OCI-LY1 (cell line): ENCODE results near the gene OR52K2.
"Not testable (repeated sequence)": the region's sequence is repeated elsewhere in the genome, so short reads cannot be mapped to it uniquely, and the experiment has no call there.

Source experiments
- H2AFZ ChIP-seq: fragments of 200-600 bp; sonication (generic), shearing (Covaris generic); 2 replicates; pipeline ENCODE4 v1.6.0; 2014; ENCODE audit warnings: antibody characterized with exemption, mild to moderate bottlenecking, low read length
- H3F3A ChIP-seq: fragments of 200-600 bp; sonication (generic), shearing (Covaris generic); 2 replicates; pipeline ENCODE4 v1.6.0; 2014; ENCODE audit warnings: mild to moderate bottlenecking, antibody characterized with exemption, low read length, moderate library complexity; ENCODE audit not compliant: insufficient read depth
- H3K27ac ChIP-seq: fragments of 200-600 bp; sonication (generic); 2 replicates; pipeline ENCODE4 v1.5.1; 2014; ENCODE audit warnings: low read length, mixed run types, mild to moderate bottlenecking, low read depth; ENCODE audit not compliant: poor library complexity, severe bottlenecking
- H3K27me3 ChIP-seq: fragments of 200-600 bp; sonication (generic); 2 replicates; pipeline ENCODE4 v1.6.0; 2014; ENCODE audit warnings: antibody characterized with exemption, mild to moderate bottlenecking, low read length, moderate library complexity; ENCODE audit not compliant: insufficient read depth
- H3K36me3 ChIP-seq: fragments of 200-600 bp; sonication (generic); 2 replicates; pipeline ENCODE4 v1.6.1; 2014; ENCODE audit warnings: mild to moderate bottlenecking, antibody characterized with exemption, low read length, moderate library complexity, mixed read lengths; ENCODE audit not compliant: insufficient read depth
- H3K4me1 ChIP-seq: fragments of 200-600 bp; sonication (generic); 2 replicates; pipeline ENCODE4 v1.5.1; 2014; ENCODE audit warnings: mild to moderate bottlenecking, low read length, moderate library complexity; ENCODE audit not compliant: insufficient read depth, severe bottlenecking
- H3K4me2 ChIP-seq: fragments of 200-600 bp; sonication (generic), shearing (Covaris generic); 2 replicates; pipeline ENCODE4 v1.6.1; 2014; ENCODE audit warnings: low read length
- H3K4me3 ChIP-seq: fragments of 200-600 bp; sonication (generic); 2 replicates; pipeline ENCODE4 v1.5.1; 2014; ENCODE audit warnings: low read length, low read depth, mild to moderate bottlenecking, mixed read lengths; ENCODE audit not compliant: poor library complexity, severe bottlenecking
- H3K79me2 ChIP-seq: fragments of 200-600 bp; shearing (Covaris generic); 2 replicates; pipeline ENCODE4 v1.6.1; 2016; ENCODE audit warnings: mixed run types, low read length, mixed read lengths; ENCODE audit not compliant: insufficient read depth
- H3K9ac ChIP-seq: fragments of 200-600 bp; sonication (generic), shearing (Covaris generic); 2 replicates; pipeline ENCODE4 v1.6.1; 2014; ENCODE audit warnings: mild to moderate bottlenecking, low read length, mixed read lengths
- H3K9me2 ChIP-seq: fragments of 200-600 bp; sonication (generic), shearing (Covaris generic); 2 replicates; pipeline ENCODE4 v1.6.1; 2014; ENCODE audit warnings: low read depth, mild to moderate bottlenecking, low read length, mixed read lengths
- H3K9me3 ChIP-seq: fragments of 200-600 bp; shearing (Covaris generic); 2 replicates; pipeline ENCODE4 v1.6.1; 2014; ENCODE audit warnings: low read length, mixed read lengths
- H4K20me1 ChIP-seq: fragments of 200-600 bp; sonication (generic), shearing (Covaris generic); 2 replicates; pipeline ENCODE4 v1.6.0; 2016; ENCODE audit warnings: mild to moderate bottlenecking, low read length; ENCODE audit not compliant: insufficient read depth
- EZH2 ChIP-seq: fragments of 200-600 bp; sonication (generic), shearing (Covaris generic); IDR thresholded peaks from 2 replicates; pipeline ENCODE4 v1.8.0; 2017; ENCODE audit warnings: borderline replicate concordance, mixed run types, mild to moderate bottlenecking, antibody characterized with exemption, low read length, moderate library complexity, mixed read lengths
- TF ChIP-seq, protein P1 (sequence below): fragments of 200-600 bp; sonication (generic), shearing (Covaris generic); IDR thresholded peaks from 2 replicates; pipeline ENCODE4 v1.5.1; 2017; ENCODE audit warnings: mild to moderate bottlenecking, antibody characterized with exemption, low read length, moderate library complexity, mixed read lengths

Gene OR52K2

DNA sequence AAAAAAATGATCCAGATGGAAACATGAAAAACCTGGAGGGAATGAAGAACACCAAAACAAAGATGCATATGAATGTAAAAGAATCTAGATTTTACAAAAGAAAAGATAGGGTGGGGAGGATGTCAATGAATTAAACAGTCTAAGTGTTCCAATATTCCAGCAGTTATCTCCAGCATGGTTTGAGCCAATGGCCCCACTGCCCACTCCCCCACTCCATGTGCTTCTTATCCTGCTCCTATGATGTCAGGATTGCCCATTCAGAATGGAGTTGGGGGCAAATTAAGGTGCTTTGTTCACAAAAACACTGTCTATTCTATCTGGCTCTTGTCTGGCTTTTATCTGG lies 32.1 kb downstream of the OR52K2 start:
- Histone ChIP-seq H3F3A (no peaks in the 10 kb centered on the region), H3K79me2 (no peaks in the 10 kb centered on the region)
- TF ChIP-seq, protein P1, sequence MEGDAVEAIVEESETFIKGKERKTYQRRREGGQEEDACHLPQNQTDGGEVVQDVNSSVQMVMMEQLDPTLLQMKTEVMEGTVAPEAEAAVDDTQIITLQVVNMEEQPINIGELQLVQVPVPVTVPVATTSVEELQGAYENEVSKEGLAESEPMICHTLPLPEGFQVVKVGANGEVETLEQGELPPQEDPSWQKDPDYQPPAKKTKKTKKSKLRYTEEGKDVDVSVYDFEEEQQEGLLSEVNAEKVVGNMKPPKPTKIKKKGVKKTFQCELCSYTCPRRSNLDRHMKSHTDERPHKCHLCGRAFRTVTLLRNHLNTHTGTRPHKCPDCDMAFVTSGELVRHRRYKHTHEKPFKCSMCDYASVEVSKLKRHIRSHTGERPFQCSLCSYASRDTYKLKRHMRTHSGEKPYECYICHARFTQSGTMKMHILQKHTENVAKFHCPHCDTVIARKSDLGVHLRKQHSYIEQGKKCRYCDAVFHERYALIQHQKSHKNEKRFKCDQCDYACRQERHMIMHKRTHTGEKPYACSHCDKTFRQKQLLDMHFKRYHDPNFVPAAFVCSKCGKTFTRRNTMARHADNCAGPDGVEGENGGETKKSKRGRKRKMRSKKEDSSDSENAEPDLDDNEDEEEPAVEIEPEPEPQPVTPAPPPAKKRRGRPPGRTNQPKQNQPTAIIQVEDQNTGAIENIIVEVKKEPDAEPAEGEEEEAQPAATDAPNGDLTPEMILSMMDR: no peak
- TF ChIP-seq EZH2: no peak

DNA sequence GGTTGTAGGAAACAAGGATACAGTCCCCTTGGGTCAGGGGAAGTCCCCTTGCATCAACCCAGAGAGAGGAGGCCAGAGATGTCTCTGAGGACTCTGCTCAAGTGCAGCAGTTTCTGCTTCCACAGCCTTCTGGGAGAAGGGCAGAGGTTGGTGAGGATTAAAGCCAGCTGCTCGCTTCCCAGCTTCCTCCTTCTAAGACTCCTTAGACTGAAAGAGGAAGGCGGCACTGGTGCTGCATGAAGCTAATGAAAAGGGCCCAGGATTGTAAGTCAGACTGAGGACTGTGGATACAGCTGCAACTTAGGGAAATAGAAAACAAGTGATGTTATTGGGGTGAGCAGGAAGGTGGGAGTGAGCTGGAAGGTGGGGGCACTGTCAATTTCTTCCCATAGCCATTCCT lies 33.4 kb downstream of the OR52K2 start, which contains the start of gene OR52K1:
OR52K1 (plus strand) TSS at position 202 of the 400 bp plus-strand sequence. CDS start 6,255 bp downstream, outside the sequence.
- Histone ChIP-seq H3K9me3 (no peaks in the 10 kb centered on the region), H3K79me2 (no peaks in the 10 kb centered on the region), H3K27ac (no peak within 1 kb of the TSS), H3K4me1 (no peaks in the 10 kb centered on the region), H3K9ac (no peak within 1 kb of the TSS), H3K27me3 (no peaks in the 10 kb centered on the region), H3K4me2 (no peak within 1 kb of the TSS), H3F3A (no peaks in the 10 kb centered on the region), H3K4me3 (no peak within 1 kb of the TSS), H2AFZ (no peak within 1 kb of the TSS), H3K36me3 (no peaks in the 10 kb centered on the region), H4K20me1 (no peaks in the 10 kb centered on the region), H3K9me2 (no peaks in the 10 kb centered on the region)
- TF ChIP-seq, protein P1: no peak
- no peak for TF ChIP-seq EZH2

More for the DNA sequence above, 32.1 kb downstream of the OR52K2 start:
- no peaks in the 10 kb centered on the region for H3K27me3 ChIP-seq
- H3K4me3 ChIP-seq: no peak overlapping the region
- no peaks in the 10 kb centered on the region for H4K20me1 ChIP-seq
- no peak overlapping the region for H3K9ac ChIP-seq
- no peaks in the 10 kb centered on the region for H3K36me3 ChIP-seq
- H3K27ac ChIP-seq: no peak overlapping the region
- H3K9me3 ChIP-seq: no peaks in the 10 kb centered on the region
- no peaks in the 10 kb centered on the region for H3K4me1 ChIP-seq
- no peak overlapping the region for H3K4me2 ChIP-seq
- no peaks in the 10 kb centered on the region for H3K9me2 ChIP-seq
- no peak overlapping the region for H2AFZ ChIP-seq

DNA sequence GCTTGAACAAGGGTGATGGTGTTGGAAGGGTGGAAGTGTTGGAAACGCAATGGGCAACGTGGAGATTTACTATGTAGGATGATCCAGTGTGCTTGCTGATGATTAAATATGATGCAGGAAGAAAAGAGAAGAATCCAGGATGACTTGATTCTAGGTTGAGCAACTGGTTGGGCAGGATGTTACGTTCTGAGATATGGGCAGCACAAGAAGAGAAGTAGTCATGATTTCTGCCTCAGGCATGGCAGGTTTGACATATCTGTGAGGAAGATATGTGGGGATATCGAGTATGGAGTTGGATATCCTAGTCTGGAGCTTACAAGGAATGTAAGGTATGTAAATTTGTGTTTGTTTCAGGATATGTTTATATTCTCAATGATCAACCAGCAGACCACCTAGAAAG lies 35.2 kb downstream of the OR52K2 start:
- Histone ChIP-seq H3K27me3 (no peaks in the 10 kb centered on the region), H3K27ac (no peak overlapping the region), H3K36me3 (no peaks in the 10 kb centered on the region), H3K9ac (no peak overlapping the region), H3K4me3 (no peak overlapping the region), H3F3A (no peaks in the 10 kb centered on the region), H2AFZ (no peak overlapping the region), H3K79me2 (no peaks in the 10 kb centered on the region), H4K20me1 (no peaks in the 10 kb centered on the region), H3K9me3 (no peaks in the 10 kb centered on the region), H3K4me1 (no peaks in the 10 kb centered on the region), H3K4me2 (no peak overlapping the region), H3K9me2 (no peaks in the 10 kb centered on the region)
- TF ChIP-seq, protein P1: no peak

DNA sequence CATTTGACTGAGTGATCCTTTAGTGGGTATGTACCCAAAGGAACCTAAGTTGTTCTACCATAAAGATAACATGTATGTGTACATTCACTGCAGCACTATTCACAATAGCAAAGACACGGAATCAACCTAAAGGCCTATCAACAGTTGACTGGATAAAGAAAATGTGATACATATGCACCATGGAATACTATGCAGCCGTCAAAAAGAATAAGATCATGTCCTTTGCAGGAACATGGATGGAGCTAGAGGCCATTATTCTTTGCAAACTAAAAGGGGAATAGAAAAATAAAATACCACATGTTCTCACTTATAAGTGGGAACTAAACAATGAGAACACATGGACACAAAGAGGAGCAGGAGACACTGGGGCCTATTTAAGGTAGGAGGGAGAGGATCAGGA lies 42.3 kb downstream of the OR52K2 start:
- not testable (repeated sequence) for H3K4me3 ChIP-seq, H3K27ac ChIP-seq, H3K36me3 ChIP-seq, H3F3A ChIP-seq, H4K20me1 ChIP-seq, H3K4me1 ChIP-seq, H2AFZ ChIP-seq, H3K27me3 ChIP-seq, H3K4me2 ChIP-seq, H3K79me2 ChIP-seq, H3K9me2 ChIP-seq, H3K9ac ChIP-seq, H3K9me3 ChIP-seq
